Measurements from ENCODE around the gene TECR. TPM values are rescaled to one million over a fixed set of nuclear protein-coding genes. Genes with fewer than 3 reads are reported as not detected.

TECR gene
- total and polyA plus RNA-seq, 9 of the 15 experiments (the other 6 are each of a cell fraction or from before 2014, with no cell fraction given), result 29.3 to 211 (median 81.4) TPM

- peak in 1 of 2 experiments; percentile 20; a peak in 1 of 4 replicates for TF ChIP-seq SIN3A (IDR thresholded peaks at IDR 0.05; ENCODE audit: borderline replicate concordance in 2 of 2, control insufficient read depth in 1 of 2, low read depth in 2 of 2, low read length in 2 of 2)
- TF ChIP-seq SMC3 (conservative IDR thresholded peaks at IDR 0.05; ENCODE audit: insufficient read depth, low read depth, low read length), result peak; percentile 35; the same call in 1 of the 2 replicates
- 0 out of 2 replicates have a peak, but pooled peaks have one; percentile 40 for TF ChIP-seq CC2D1A (IDR thresholded peaks at IDR 0.05)
- 0 out of 2 replicates have a peak, but pooled peaks have one; percentile 4 for TF ChIP-seq ARID2 (IDR thresholded peaks at IDR 0.05)
- TF ChIP-seq ARID1B (IDR thresholded peaks at IDR 0.05), result peak; percentile 31; the same call in 1 of the 2 replicates
- no peak for TF ChIP-seq ZBTB34 (CRISPR knock-in tag; IDR thresholded peaks at IDR 0.05)
- TF ChIP-seq CREB1 (IDR thresholded peaks at IDR 0.05), result no peak
- TF ChIP-seq CREB1 (CRISPR knock-in tag; IDR thresholded peaks at IDR 0.05), result peak; percentile 30; the same call in 1 of the 2 replicates
- no peak for TF ChIP-seq ATF1 (CRISPR knock-in tag; IDR thresholded peaks at IDR 0.05)
- TF ChIP-seq ATF1 (tag; IDR thresholded peaks at IDR 0.05), result 0 out of 2 replicates have a peak, but pooled peaks have one; percentile 17
- TF ChIP-seq LCOR (CRISPR knock-in tag; IDR thresholded peaks at IDR 0.05), result 0 out of 2 replicates have a peak, but pooled peaks have one; percentile 26
- peak; percentile 36; the same call in 1 of the 2 replicates for TF ChIP-seq ZFX (CRISPR knock-in tag; IDR thresholded peaks at IDR 0.05)
- TF ChIP-seq XRCC5 (IDR thresholded peaks at IDR 0.05; ENCODE audit: low read depth, low read length), result peak; percentile 88
- no peak for TF ChIP-seq TOE1 (IDR thresholded peaks at IDR 0.05; ENCODE audit: borderline replicate concordance)
- no peak for TF ChIP-seq TOE1 (CRISPR knock-in tag; IDR thresholded peaks at IDR 0.05; ENCODE audit: borderline replicate concordance, low read depth)
- TF ChIP-seq RAD21 (CRISPR knock-in tag; conservative IDR thresholded peaks at IDR 0.05 in 1 of 2, IDR thresholded peaks at IDR 0.05 in 1 of 2), result peak in 1 of 2 experiments; percentile 66; a peak in 2 of 4 replicates
- TF ChIP-seq ZNF707 (CRISPR knock-in tag; conservative IDR thresholded peaks at IDR 0.05), result no peak
- no peak for TF ChIP-seq ZNF740 (CRISPR knock-in tag; IDR thresholded peaks at IDR 0.05)
- peak in 1 of 2 experiments; percentile 71; a peak in 2 of 4 replicates for TF ChIP-seq ZNF740 (tag; IDR thresholded peaks at IDR 0.05)
- peak; percentile 56; the same call in 1 of the 2 replicates for TF ChIP-seq SMARCA5 (IDR thresholded peaks at IDR 0.05)
- TF ChIP-seq ZBTB7A (IDR thresholded peaks at IDR 0.05; ENCODE audit: borderline replicate concordance, control insufficient read depth, low read depth, low read length), result peak; percentile 50; the same call in 1 of the 2 replicates
Observed at GRCh38 chr19:14505488-14506239, 23.7 kb upstream of the TECR start (continued).
